HL-60 (cell line): ENCODE data around the gene FUZ.

ENCODE experiments used
- DNase-seq, 2 experiments: peaks; one replicate each; pipeline ENCODE4 v3.0.0-alpha.2; 2010 to 2020; ENCODE audit warnings: low read depth in 1 of 2, low spot score in 1 of 2
- H3K27ac ChIP-seq: fragments of 250-450 bp; sonication (Bioruptor Pico); replicated peaks from 2 replicates; pipeline ENCODE4 v1.5.1; 2020; ENCODE audit warnings: mild to moderate bottlenecking, moderate library complexity
- H3K27me3 ChIP-seq: fragments of 250-450 bp; sonication (Bioruptor Pico); 2 replicates; pipeline ENCODE4 v1.5.1; 2021; ENCODE audit warnings: mild to moderate bottlenecking, moderate library complexity; ENCODE audit not compliant: insufficient read depth, poor library complexity, severe bottlenecking
- H3K4me3 ChIP-seq: replicated peaks from 2 replicates; pipeline ENCODE4 v1.5.1; 2011; ENCODE audit warnings: mild to moderate bottlenecking, control low read depth, low read length; ENCODE audit not compliant: insufficient read depth
- GABPA ChIP-seq: IDR thresholded peaks from 2 replicates; pipeline ENCODE4 v1.6.1; 2012; ENCODE audit warnings: low read depth
- POLR2AphosphoS5 ChIP-seq: IDR thresholded peaks from 2 replicates; pipeline ENCODE4 v1.6.1; 2012; ENCODE audit warnings: low read depth
- SPI1 ChIP-seq: IDR thresholded peaks from 2 replicates; pipeline ENCODE4 v1.6.1; 2012; ENCODE audit warnings: low read depth, mild to moderate bottlenecking, borderline replicate concordance
- TF ChIP-seq, protein P1 (sequence below): IDR thresholded peaks from 2 replicates; pipeline ENCODE4 v1.6.1; 2012; ENCODE audit warnings: low read depth; ENCODE audit not compliant: insufficient replicate concordance
- TF ChIP-seq, protein P2 (sequence below): IDR thresholded peaks from one replicate; pipeline ENCODE4 v1.5.1; 2011; ENCODE audit warnings: low read length, control low read depth, inconsistent platforms; ENCODE audit not compliant: insufficient read depth

The FUZ gene

DNA sequence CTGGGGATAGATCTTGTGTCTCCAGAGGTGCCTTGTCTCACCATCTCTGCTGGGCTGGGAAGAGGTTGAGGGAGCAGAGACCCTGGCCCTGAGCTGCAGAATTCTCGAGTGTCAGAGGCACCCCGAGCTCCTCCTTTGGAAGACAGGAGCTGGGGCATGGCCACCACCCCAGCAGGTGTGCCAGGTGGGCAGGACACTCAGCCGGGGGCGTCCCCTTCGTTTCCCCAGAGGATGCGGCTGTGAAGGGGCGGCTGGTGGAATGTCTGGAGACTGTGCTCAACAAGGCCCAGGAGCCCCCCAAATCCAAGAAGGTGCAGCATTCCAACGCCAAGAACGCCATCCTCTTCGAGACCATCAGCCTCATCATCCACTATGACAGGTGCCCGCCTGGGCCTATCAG lies 14.5 kb downstream of the FUZ start:
- Histone ChIP-seq H3K4me3 (no peak overlapping the region), H3K27ac (no peak overlapping the region), H3K27me3 (no peaks in the 10 kb centered on the region)
- TF ChIP-seq POLR2AphosphoS5 (no peak), GABPA (no peak), SPI1 (no peak)
- TF ChIP-seq, protein P1, sequence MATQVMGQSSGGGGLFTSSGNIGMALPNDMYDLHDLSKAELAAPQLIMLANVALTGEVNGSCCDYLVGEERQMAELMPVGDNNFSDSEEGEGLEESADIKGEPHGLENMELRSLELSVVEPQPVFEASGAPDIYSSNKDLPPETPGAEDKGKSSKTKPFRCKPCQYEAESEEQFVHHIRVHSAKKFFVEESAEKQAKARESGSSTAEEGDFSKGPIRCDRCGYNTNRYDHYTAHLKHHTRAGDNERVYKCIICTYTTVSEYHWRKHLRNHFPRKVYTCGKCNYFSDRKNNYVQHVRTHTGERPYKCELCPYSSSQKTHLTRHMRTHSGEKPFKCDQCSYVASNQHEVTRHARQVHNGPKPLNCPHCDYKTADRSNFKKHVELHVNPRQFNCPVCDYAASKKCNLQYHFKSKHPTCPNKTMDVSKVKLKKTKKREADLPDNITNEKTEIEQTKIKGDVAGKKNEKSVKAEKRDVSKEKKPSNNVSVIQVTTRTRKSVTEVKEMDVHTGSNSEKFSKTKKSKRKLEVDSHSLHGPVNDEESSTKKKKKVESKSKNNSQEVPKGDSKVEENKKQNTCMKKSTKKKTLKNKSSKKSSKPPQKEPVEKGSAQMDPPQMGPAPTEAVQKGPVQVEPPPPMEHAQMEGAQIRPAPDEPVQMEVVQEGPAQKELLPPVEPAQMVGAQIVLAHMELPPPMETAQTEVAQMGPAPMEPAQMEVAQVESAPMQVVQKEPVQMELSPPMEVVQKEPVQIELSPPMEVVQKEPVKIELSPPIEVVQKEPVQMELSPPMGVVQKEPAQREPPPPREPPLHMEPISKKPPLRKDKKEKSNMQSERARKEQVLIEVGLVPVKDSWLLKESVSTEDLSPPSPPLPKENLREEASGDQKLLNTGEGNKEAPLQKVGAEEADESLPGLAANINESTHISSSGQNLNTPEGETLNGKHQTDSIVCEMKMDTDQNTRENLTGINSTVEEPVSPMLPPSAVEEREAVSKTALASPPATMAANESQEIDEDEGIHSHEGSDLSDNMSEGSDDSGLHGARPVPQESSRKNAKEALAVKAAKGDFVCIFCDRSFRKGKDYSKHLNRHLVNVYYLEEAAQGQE: no peak
- TF ChIP-seq, protein P2, sequence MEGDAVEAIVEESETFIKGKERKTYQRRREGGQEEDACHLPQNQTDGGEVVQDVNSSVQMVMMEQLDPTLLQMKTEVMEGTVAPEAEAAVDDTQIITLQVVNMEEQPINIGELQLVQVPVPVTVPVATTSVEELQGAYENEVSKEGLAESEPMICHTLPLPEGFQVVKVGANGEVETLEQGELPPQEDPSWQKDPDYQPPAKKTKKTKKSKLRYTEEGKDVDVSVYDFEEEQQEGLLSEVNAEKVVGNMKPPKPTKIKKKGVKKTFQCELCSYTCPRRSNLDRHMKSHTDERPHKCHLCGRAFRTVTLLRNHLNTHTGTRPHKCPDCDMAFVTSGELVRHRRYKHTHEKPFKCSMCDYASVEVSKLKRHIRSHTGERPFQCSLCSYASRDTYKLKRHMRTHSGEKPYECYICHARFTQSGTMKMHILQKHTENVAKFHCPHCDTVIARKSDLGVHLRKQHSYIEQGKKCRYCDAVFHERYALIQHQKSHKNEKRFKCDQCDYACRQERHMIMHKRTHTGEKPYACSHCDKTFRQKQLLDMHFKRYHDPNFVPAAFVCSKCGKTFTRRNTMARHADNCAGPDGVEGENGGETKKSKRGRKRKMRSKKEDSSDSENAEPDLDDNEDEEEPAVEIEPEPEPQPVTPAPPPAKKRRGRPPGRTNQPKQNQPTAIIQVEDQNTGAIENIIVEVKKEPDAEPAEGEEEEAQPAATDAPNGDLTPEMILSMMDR: no peak
- no peak for DNase-seq

DNA sequence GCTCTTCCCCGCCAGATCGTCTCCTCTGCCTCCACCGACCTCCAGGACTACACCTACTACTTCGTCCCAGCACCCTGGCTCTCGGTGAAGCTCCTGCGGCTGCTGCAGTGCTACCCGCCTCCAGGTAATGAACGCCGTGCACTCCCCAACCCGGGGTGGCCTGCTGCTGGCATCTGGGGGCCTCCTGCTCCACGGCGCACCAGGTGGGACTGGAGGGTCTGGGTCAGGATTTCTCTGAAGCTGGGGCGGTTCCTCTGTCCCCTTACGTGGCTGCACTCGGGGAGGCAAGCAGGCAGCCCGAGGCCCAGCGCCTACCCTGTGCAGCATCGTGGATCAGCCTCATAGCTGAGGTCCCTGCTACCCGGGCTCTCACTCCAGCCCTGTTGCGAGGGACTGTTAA lies 17.5 kb downstream of the FUZ start:
- Histone ChIP-seq H3K27me3 (no peaks in the 10 kb centered on the region), H3K4me3 (no peak overlapping the region), H3K27ac (no peak overlapping the region)
- no peak for DNase-seq
- TF ChIP-seq GABPA (no peak), SPI1 (no peak), POLR2AphosphoS5 (no peak)
- TF ChIP-seq, protein P2: no peak
- TF ChIP-seq, protein P1: no peak

DNA sequence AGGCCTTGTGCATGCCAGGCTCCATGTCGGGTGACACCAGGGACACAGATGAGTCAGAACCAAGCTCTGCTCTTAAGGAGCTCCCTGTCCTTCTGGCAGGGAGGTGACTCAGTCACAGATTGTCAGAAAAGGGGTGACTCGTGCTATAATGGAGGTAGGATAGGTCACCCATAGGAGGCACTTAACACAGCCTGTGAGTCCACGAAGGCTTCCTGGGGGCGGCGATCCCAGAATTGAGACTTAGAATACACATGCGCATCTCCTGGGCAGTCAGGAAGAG lies 19.6 kb downstream of the FUZ start:
- no peak overlapping the region for H3K27ac ChIP-seq
- DNase-seq: no peak

More for the DNA sequence above, 19.6 kb downstream of the FUZ start:
- no peaks in the 10 kb centered on the region for H3K27me3 ChIP-seq
- TF ChIP-seq, protein P1: no peak
- TF ChIP-seq, protein P2: no peak
- TF ChIP-seq GABPA: no peak
- TF ChIP-seq POLR2AphosphoS5: no peak
- TF ChIP-seq SPI1: no peak
- no peak overlapping the region for H3K4me3 ChIP-seq
